ENCODE measurements around the gene ZNF664. TPM values are rescaled to one million over a fixed set of nuclear protein-coding genes. Genes with fewer than 3 reads are reported as not detected.

ZNF664 gene
- total RNA-seq, 4 donors from 2014 or later = 25.0 to 100 (median 40.2) TPM

DNA sequence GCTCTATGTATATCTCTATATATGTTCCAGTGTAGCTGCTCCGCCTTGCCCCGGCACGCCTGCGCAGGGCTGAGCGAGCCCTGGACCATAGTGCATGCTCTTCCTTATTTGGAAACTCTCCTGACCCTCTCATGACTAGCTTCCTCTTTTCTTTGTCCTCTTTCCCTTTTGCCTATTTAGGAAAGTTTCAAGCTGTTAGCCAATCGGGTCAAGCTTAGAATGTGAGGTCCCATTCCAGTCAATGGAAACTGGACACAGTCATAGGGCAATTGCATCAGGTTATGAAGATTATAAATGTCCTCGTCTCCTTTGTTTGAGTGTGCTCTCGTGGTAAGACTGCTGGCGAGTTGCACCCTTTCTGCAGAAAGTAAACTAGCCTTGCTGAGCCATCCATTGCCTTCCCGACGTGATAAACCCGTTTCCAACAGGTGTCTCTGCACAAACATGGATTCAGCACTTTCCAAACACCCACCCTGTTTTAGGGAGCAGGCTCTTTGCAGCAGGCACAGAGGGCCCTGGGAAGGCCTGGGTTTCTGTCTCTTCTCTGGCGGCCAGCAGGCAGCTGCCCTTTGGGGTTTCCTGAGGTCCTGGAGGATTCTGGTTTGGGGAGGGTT is 31.3 kb upstream of the ZNF664 start:
- Histone ChIP-seq H3K27ac (no peak overlapping the region), H3K27me3 (no peaks in the 10 kb centered on the region), H3K9me3 (peaks cover 0 to 8% (median 0%) of the 10 kb centered on the region in 3 donors), H3K4me1 (no peaks in the 10 kb centered on the region), H3K4me3 (no peak overlapping the region), H3K36me3 (peaks cover 0 to 79% (median 13%) of the 10 kb centered on the region in 3 donors)
- 83 to 91% methylated on average over 12 of the region's 13 CpGs for WGBS, 2 donors
- TF ChIP-seq CTCF (IDR thresholded peaks at IDR 0.05) = no peak
- TF ChIP-seq POLR2A (IDR thresholded peaks at IDR 0.05) = no peak
- intact Hi-C loops (cut with DNase I) = no loop called here
- no peak for DNase-seq

GRCh38 chr12:123942238-123942653 is 30.8 kb upstream of the ZNF664 start:
- Histone ChIP-seq H3K4me3 (no peak overlapping the region), H3K36me3 (peaks cover 0 to 74% (median 13%) of the 10 kb centered on the region in 3 donors), H3K27me3 (no peaks in the 10 kb centered on the region), H3K27ac (no peak overlapping the region), H3K9me3 (peaks cover 0 to 8% (median 0%) of the 10 kb centered on the region in 3 donors), H3K4me1 (no peaks in the 10 kb centered on the region)
- WGBS, 2 donors = 85% methylated on average over 10 of the region's 10 CpGs
- intact Hi-C loops (cut with DNase I) = no loop called here
- no peak for TF ChIP-seq CTCF (IDR thresholded peaks at IDR 0.05)
- DNase-seq = no peak

DNA sequence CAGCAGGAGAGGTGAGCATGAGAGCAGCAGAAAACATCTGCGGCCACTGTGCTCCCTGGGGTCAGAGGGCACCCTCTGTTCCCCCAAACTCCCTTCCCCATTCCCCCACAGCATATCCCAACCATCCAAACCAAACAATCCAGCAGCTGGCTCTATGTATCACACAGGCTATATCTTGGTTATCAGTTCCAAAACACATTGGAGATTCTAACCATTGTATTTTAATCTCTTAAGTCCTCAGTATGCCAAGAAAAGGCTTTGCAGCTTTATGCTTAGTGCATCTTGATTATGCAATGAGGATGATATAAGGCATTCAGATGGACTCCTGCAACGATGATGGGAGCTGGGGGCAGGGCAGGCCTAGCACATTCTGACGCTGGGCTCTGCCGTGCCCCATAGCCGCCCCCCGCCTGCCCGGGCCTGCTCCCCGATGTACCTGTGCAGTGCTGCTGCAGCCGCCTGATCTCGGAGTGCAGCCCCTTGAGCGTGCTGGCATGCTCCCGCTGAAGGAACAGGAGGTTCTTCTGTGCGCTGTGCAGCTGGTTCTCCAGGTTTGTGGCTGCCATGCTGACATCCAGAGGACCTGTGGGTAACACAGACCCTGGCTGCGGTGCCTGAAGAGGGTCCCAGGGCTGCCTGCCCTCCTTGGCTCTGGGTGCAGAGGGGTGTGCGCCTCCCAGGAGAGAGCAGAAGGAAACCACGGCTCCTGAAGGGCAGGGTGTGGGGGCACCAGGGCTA is 29.9 kb upstream of the ZNF664 start:
- peaks cover 0 to 67% (median 13%) of the 10 kb centered on the region in 3 donors for H3K36me3 ChIP-seq
- no peak for DNase-seq
- H3K9me3 ChIP-seq = peaks cover 0 to 8% (median 0%) of the 10 kb centered on the region in 3 donors
- intact Hi-C loops (cut with DNase I) = no loop called here
- no peak for TF ChIP-seq POLR2A (IDR thresholded peaks at IDR 0.05)
- no peak for TF ChIP-seq CTCF (IDR thresholded peaks at IDR 0.05)
- H3K4me1 ChIP-seq = no peaks in the 10 kb centered on the region
- WGBS, 2 donors = 85 to 89% methylated on average over 11 to 12 of the region's 16 CpGs
- no peak overlapping the region for H3K4me3 ChIP-seq
- H3K27ac ChIP-seq = no peak overlapping the region
- no peaks in the 10 kb centered on the region for H3K27me3 ChIP-seq

DNA sequence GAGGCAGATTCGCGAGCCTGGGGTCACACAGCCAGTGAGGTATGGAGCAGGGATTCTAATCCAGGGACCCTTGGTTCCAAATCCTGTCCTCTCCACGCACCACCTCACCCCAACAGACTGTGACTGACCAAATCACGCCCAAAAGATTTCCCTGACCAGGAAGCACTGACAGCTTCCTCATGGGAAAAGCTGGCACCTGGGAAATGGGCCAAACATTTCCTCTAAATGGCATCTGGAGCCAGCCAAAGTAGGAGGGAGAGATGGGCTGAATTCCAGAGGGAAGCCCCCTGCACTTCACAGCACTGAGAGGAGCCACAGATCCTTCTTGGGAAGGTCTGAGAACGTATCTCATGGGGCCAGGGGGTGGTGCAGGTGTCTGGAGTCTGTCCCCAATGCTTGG is 29.2 kb upstream of the ZNF664 start:
- H3K27me3 ChIP-seq = no peaks in the 10 kb centered on the region
- no peaks in the 10 kb centered on the region for H3K4me1 ChIP-seq
- H3K36me3 ChIP-seq = peaks cover 0 to 67% (median 13%) of the 10 kb centered on the region in 3 donors
- no peak overlapping the region for H3K27ac ChIP-seq
- intact Hi-C loops (cut with DNase I) = no loop called here
- 60 to 67% methylated on average over 1 to 3 of the region's 5 CpGs for WGBS, 2 donors
- DNase-seq = no peak
- H3K4me3 ChIP-seq = no peak overlapping the region
- TF ChIP-seq CTCF (IDR thresholded peaks at IDR 0.05) = no peak
- TF ChIP-seq POLR2A (IDR thresholded peaks at IDR 0.05) = no peak
- peaks cover 0 to 8% (median 0%) of the 10 kb centered on the region in 3 donors for H3K9me3 ChIP-seq

DNA sequence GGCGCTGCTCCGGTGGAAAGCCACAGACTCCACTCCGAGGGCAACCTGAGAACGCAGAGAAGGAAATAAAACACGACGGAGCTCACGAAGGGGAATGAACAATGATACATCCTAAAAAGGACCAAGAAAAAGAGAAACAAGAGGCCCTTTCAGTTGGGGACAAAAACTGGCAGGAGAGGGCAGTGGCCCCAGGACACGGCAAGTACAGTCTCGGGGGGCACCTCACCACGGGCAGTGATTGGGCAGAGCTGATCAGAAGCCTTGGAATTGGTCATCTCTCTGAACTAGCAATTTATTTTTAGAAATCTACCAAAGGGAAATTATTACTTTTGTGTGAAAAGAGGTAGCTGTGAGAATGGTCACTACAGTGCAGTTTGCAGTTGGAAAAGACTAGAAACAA is 28.3 kb upstream of the ZNF664 start:
- no peak overlapping the region for H3K27ac ChIP-seq
- TF ChIP-seq POLR2A (IDR thresholded peaks at IDR 0.05) (no peak), CTCF (IDR thresholded peaks at IDR 0.05) (no peak)
- intact Hi-C loops (cut with DNase I) = no loop called here
- H3K27me3 ChIP-seq = no peaks in the 10 kb centered on the region
- H3K9me3 ChIP-seq = peaks cover 0 to 8% (median 0%) of the 10 kb centered on the region in 3 donors
- no peak overlapping the region for H3K4me3 ChIP-seq
- no peak for DNase-seq
- peaks cover 0 to 60% (median 13%) of the 10 kb centered on the region in 3 donors for H3K36me3 ChIP-seq
- WGBS, 2 donors = 86 to 92% methylated on average over 10 of the region's 10 CpGs
- H3K4me1 ChIP-seq = no peaks in the 10 kb centered on the region

Measured in esophagus squamous epithelium (tissue), 5 donors.